Measurements from ENCODE around the gene VGLL4. TPM values are rescaled to one million over a fixed set of nuclear protein-coding genes. Genes with fewer than 3 reads are reported as not detected.

Gene VGLL4
- total RNA-seq, 1 experiment from 2014 or later = 43.0 TPM

DNA sequence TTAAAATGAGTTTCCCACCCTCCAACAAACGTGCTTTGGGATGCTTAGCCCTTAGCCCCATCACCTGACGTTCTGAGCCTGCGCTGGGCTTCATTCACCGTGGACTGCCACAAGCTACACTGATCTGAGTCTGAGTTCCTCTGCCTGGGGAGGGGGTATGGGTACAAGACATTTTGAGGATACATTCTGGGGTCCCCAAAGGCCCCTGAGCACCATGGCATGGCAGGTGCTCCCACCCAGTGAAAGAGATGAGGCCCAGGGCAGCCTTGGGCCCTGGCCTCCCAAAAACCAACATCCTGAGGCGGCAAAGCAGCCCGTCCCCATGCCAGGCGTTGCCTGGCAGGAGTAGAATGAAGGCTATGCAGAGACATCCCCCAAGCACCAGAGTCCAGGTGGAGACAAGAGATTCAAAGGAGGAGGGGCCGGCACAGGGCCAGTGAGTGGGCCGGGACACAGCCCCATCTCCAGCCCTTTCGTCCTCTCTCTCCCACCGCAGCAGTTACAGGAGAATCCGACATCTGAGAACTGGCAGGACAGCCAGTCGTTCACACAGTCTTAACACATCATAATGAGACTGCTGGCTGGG is 74.5 kb downstream of the VGLL4 start:
- ChIA-PET CTCF (interaction anchor here (0.6 kb wide), 1 partner anchor 15 kb away, joined by 3 read pairs; no protein-coding TSS in a partner anchor), POLR2A (no interaction called here)
- ATAC-seq (no peak), DNase-seq (ENCODE audit: low spot score) (no peak)
- TF ChIP-seq, protein P1, sequence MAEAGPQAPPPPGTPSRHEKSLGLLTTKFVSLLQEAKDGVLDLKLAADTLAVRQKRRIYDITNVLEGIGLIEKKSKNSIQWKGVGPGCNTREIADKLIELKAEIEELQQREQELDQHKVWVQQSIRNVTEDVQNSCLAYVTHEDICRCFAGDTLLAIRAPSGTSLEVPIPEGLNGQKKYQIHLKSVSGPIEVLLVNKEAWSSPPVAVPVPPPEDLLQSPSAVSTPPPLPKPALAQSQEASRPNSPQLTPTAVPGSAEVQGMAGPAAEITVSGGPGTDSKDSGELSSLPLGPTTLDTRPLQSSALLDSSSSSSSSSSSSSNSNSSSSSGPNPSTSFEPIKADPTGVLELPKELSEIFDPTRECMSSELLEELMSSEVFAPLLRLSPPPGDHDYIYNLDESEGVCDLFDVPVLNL (CRISPR knock-in tag; IDR thresholded peaks at IDR 0.05; ENCODE audit: borderline replicate concordance, low read depth) = no peak
- TF ChIP-seq KAT7 (CRISPR knock-in tag; IDR thresholded peaks at IDR 0.05; ENCODE audit: borderline replicate concordance) = no peak
- no peak for TF ChIP-seq TCF7 (CRISPR knock-in tag; IDR thresholded peaks at IDR 0.05; ENCODE audit: low read depth)
- TF ChIP-seq CBFB (CRISPR knock-in tag; IDR thresholded peaks at IDR 0.05; ENCODE audit: low read depth) = no peak
- no peak for TF ChIP-seq JUN (CRISPR knock-in tag; IDR thresholded peaks at IDR 0.05)
- TF ChIP-seq ZNF423 (CRISPR knock-in tag; IDR thresholded peaks at IDR 0.05) = no peak
- TF ChIP-seq SP1 (CRISPR knock-in tag; conservative IDR thresholded peaks at IDR 0.05) = no peak
- TF ChIP-seq, protein P2, sequence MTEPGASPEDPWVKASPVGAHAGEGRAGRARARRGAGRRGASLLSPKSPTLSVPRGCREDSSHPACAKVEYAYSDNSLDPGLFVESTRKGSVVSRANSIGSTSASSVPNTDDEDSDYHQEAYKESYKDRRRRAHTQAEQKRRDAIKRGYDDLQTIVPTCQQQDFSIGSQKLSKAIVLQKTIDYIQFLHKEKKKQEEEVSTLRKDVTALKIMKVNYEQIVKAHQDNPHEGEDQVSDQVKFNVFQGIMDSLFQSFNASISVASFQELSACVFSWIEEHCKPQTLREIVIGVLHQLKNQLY (CRISPR knock-in tag; IDR thresholded peaks at IDR 0.05) = no peak
- no peak for TF ChIP-seq JAZF1 (CRISPR knock-in tag; IDR thresholded peaks at IDR 0.05)
- TF ChIP-seq, protein P3, sequence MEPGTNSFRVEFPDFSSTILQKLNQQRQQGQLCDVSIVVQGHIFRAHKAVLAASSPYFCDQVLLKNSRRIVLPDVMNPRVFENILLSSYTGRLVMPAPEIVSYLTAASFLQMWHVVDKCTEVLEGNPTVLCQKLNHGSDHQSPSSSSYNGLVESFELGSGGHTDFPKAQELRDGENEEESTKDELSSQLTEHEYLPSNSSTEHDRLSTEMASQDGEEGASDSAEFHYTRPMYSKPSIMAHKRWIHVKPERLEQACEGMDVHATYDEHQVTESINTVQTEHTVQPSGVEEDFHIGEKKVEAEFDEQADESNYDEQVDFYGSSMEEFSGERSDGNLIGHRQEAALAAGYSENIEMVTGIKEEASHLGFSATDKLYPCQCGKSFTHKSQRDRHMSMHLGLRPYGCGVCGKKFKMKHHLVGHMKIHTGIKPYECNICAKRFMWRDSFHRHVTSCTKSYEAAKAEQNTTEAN (CRISPR knock-in tag; IDR thresholded peaks at IDR 0.05) = no peak
- Mint-ChIP-seq H3K9me3 (no peaks in the 10 kb centered on the region), H3K4me3 (no peak overlapping the region), H3K27ac (no peak overlapping the region), H3K4me1 (no peaks in the 10 kb centered on the region), H3K36me3 (no peaks in the 10 kb centered on the region), H3K27me3 (ENCODE audit: low read depth) (no peaks in the 10 kb centered on the region)

DNA sequence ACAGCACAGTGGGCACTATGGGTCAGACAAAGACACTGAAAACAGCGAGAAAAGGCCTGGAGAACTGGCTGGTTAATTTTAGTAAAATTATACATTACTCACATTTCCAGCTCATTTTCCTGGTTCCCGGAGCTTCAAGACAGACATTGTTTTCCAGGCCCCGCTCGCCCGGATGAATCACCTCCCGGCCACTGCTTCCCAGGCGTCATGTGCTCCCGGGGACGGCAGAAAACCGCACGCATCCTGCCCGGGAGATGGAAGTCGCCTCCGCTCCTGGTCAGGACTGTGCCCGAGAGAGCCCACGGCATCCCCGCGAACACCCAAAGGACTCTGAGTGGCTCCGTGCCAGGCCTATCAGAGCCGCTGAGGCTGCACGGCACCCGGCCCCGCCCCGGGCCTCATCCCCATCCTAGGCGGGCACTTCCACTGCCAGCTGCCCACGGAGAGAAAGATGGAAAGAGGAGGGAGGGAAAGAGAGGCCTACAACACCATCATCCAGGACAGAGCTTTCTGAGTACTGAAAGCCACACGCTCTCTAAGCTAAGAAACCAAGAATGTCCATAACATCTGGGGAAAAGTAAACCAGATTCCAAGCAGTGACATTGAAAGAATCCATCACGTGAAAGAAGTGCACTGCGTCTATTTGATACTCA is 75.1 kb downstream of the VGLL4 start:
- H3K36me3 Mint-ChIP-seq = peaks cover under 1% of the 10 kb centered on the region; the same call in 1 of the 2 replicates
- ChIA-PET CTCF (interaction anchor here (0.6 kb wide), 1 partner anchor 15 kb away, joined by 3 read pairs; no protein-coding TSS in a partner anchor), POLR2A (no interaction called here)
- H3K4me1 Mint-ChIP-seq = no peaks in the 10 kb centered on the region
- TF ChIP-seq NFATC4 (CRISPR knock-in tag; IDR thresholded peaks at IDR 0.05) (no peak), GTF2I (CRISPR knock-in tag; conservative IDR thresholded peaks at IDR 0.05) (no peak), ZNF121 (CRISPR knock-in tag; IDR thresholded peaks at IDR 0.05) (no peak), CBFB (CRISPR knock-in tag; IDR thresholded peaks at IDR 0.05; ENCODE audit: low read depth) (no peak), TP53 (CRISPR knock-in tag; IDR thresholded peaks at IDR 0.05) (no peak)
- TF ChIP-seq, protein P2 (CRISPR knock-in tag; IDR thresholded peaks at IDR 0.05) = no peak
- TF ChIP-seq, protein P4, sequence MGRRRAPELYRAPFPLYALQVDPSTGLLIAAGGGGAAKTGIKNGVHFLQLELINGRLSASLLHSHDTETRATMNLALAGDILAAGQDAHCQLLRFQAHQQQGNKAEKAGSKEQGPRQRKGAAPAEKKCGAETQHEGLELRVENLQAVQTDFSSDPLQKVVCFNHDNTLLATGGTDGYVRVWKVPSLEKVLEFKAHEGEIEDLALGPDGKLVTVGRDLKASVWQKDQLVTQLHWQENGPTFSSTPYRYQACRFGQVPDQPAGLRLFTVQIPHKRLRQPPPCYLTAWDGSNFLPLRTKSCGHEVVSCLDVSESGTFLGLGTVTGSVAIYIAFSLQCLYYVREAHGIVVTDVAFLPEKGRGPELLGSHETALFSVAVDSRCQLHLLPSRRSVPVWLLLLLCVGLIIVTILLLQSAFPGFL (CRISPR knock-in tag; IDR thresholded peaks at IDR 0.05; ENCODE audit: borderline replicate concordance) = no peak
- TF ChIP-seq, protein P5, sequence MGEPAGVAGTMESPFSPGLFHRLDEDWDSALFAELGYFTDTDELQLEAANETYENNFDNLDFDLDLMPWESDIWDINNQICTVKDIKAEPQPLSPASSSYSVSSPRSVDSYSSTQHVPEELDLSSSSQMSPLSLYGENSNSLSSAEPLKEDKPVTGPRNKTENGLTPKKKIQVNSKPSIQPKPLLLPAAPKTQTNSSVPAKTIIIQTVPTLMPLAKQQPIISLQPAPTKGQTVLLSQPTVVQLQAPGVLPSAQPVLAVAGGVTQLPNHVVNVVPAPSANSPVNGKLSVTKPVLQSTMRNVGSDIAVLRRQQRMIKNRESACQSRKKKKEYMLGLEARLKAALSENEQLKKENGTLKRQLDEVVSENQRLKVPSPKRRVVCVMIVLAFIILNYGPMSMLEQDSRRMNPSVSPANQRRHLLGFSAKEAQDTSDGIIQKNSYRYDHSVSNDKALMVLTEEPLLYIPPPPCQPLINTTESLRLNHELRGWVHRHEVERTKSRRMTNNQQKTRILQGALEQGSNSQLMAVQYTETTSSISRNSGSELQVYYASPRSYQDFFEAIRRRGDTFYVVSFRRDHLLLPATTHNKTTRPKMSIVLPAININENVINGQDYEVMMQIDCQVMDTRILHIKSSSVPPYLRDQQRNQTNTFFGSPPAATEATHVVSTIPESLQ (CRISPR knock-in tag; IDR thresholded peaks at IDR 0.05) = no peak
- TF ChIP-seq, protein P6, sequence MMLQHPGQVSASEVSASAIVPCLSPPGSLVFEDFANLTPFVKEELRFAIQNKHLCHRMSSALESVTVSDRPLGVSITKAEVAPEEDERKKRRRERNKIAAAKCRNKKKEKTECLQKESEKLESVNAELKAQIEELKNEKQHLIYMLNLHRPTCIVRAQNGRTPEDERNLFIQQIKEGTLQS (CRISPR knock-in tag; conservative IDR thresholded peaks at IDR 0.05) = no peak
- TF ChIP-seq, protein P7, sequence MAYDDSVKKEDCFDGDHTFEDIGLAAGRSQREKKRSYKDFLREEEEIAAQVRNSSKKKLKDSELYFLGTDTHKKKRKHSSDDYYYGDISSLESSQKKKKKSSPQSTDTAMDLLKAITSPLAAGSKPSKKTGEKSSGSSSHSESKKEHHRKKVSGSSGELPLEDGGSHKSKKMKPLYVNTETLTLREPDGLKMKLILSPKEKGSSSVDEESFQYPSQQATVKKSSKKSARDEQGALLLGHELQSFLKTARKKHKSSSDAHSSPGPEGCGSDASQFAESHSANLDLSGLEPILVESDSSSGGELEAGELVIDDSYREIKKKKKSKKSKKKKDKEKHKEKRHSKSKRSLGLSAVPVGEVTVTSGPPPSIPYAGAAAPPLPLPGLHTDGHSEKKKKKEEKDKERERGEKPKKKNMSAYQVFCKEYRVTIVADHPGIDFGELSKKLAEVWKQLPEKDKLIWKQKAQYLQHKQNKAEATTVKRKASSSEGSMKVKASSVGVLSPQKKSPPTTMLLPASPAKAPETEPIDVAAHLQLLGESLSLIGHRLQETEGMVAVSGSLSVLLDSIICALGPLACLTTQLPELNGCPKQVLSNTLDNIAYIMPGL (CRISPR knock-in tag; IDR thresholded peaks at IDR 0.05) = no peak
- TF ChIP-seq, protein P8, sequence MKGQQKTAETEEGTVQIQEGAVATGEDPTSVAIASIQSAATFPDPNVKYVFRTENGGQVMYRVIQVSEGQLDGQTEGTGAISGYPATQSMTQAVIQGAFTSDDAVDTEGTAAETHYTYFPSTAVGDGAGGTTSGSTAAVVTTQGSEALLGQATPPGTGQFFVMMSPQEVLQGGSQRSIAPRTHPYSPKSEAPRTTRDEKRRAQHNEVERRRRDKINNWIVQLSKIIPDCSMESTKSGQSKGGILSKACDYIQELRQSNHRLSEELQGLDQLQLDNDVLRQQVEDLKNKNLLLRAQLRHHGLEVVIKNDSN (CRISPR knock-in tag; IDR thresholded peaks at IDR 0.05) = no peak
- TF ChIP-seq, protein P9, sequence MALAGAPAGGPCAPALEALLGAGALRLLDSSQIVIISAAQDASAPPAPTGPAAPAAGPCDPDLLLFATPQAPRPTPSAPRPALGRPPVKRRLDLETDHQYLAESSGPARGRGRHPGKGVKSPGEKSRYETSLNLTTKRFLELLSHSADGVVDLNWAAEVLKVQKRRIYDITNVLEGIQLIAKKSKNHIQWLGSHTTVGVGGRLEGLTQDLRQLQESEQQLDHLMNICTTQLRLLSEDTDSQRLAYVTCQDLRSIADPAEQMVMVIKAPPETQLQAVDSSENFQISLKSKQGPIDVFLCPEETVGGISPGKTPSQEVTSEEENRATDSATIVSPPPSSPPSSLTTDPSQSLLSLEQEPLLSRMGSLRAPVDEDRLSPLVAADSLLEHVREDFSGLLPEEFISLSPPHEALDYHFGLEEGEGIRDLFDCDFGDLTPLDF (CRISPR knock-in tag; IDR thresholded peaks at IDR 0.05) = no peak
- H3K9me3 Mint-ChIP-seq = no peaks in the 10 kb centered on the region
- no peak for DNase-seq (ENCODE audit: low spot score)
- no peak for ATAC-seq
- H3K27ac Mint-ChIP-seq = peak overlapping the region; percentile 15; the same call in 1 of the 2 replicates
- H3K4me3 Mint-ChIP-seq = no peak overlapping the region
- H3K27me3 Mint-ChIP-seq (ENCODE audit: low read depth) = no peaks in the 10 kb centered on the region

All from WTC11 (cell line).